DND-41 (cell line): ENCODE results near the gene GSDMA.

ENCODE experiments used
- ATAC-seq: fragments of 200-7000 bp; cut with Tn5 transposase; 3 replicates; pipeline ENCODE4 v1.9.1; 2021; ENCODE audit warnings: low read depth; ENCODE audit not compliant: insufficient read depth
- DNase-seq: peaks from one replicate; pipeline ENCODE4 v3.0.0-alpha.2; 2020
- H2AFZ ChIP-seq: 2 replicates; pipeline ENCODE4 v1.6.0; 2012; ENCODE audit warnings: low read depth, low read length
- H3K27ac ChIP-seq: 2 replicates; pipeline ENCODE4 v1.5.1; 2012; ENCODE audit warnings: low read length, inconsistent platforms
- H3K27me3 ChIP-seq: fragments of 200-600 bp; sonication (generic); 2 replicates; pipeline ENCODE4 v1.6.0; 2012; ENCODE audit warnings: low read length, mild to moderate bottlenecking, inconsistent platforms; ENCODE audit not compliant: insufficient read depth, poor library complexity
- H3K36me3 ChIP-seq: 2 replicates; pipeline ENCODE4 v1.5.1; 2012; ENCODE audit warnings: low read length, inconsistent platforms; ENCODE audit not compliant: insufficient read depth
- H3K4me1 ChIP-seq: 2 replicates; pipeline ENCODE4 v1.5.1; 2012; ENCODE audit warnings: mild to moderate bottlenecking, low read length; ENCODE audit not compliant: insufficient read depth
- H3K4me2 ChIP-seq: 2 replicates; pipeline ENCODE4 v1.6.0; 2012; ENCODE audit warnings: mild to moderate bottlenecking, moderate library complexity, low read length, inconsistent platforms; ENCODE audit not compliant: insufficient read depth
- H3K4me3 ChIP-seq, 2 experiments: fragments of 200-600 bp in 1 of 2; shearing (Covaris generic) in 1 of 2; 2 replicates each; pipeline ENCODE4 v1.5.1; 2012 to 2016; ENCODE audit warnings: inconsistent platforms in 2 of 2, low read length in 2 of 2, mild to moderate bottlenecking in 2 of 2, low read depth in 1 of 2, moderate library complexity in 1 of 2
- H3K79me2 ChIP-seq: 2 replicates; pipeline ENCODE4 v1.6.0; 2012; ENCODE audit warnings: low read length, inconsistent platforms; ENCODE audit not compliant: insufficient read depth
- H3K9ac ChIP-seq: 2 replicates; pipeline ENCODE4 v1.6.0; 2012; ENCODE audit warnings: low read depth, mild to moderate bottlenecking, inconsistent platforms, low read length, moderate library complexity
- H3K9me3 ChIP-seq: 2 replicates; pipeline ENCODE4 v1.5.1; 2012; ENCODE audit warnings: low read length, moderate library complexity, mild to moderate bottlenecking, inconsistent platforms; ENCODE audit not compliant: insufficient read depth, severe bottlenecking
- H4K20me1 ChIP-seq: 2 replicates; pipeline ENCODE4 v1.6.0; 2012; ENCODE audit warnings: low read length; ENCODE audit not compliant: insufficient read depth
- EZH2 ChIP-seq: IDR thresholded peaks from 3 replicates; pipeline ENCODE4 v1.6.1; 2012; ENCODE audit warnings: borderline replicate concordance, low read depth, mild to moderate bottlenecking, moderate library complexity, low read length, inconsistent platforms; ENCODE audit not compliant: severe bottlenecking
- TF ChIP-seq, protein P1 (sequence below): IDR thresholded peaks from 2 replicates; pipeline ENCODE4 v1.5.1; 2012; ENCODE audit warnings: borderline replicate concordance, low read length, moderate library complexity, mild to moderate bottlenecking; ENCODE audit not compliant: poor library complexity, severe bottlenecking; ENCODE audit errors: extremely low read depth

The GSDMA gene

DNA sequence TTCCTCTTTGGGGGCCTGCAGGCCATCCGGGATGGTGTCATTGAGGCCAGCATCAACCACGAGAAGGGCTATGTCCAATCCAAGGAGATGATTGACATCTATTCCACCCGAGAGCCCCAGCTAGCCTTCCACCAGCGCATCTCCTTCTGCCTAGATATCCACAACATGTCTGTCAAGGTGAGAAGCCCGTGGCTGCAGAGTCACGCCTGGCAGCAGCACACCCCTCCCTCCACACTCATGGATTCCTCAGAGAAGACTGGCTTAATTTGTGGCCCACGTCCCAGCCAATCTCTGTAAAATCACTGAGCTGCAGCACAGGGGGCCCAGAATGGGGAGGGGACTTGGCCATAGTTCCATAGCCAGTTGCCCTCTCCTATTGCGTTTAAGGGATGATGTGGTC is 33.4 kb downstream of the GSDMA start:
- no peak overlapping the region for H3K9ac ChIP-seq
- no peaks in the 10 kb centered on the region for H3K4me1 ChIP-seq
- no peak overlapping the region for H3K4me2 ChIP-seq
- no peak overlapping the region for H3K4me3 ChIP-seq
- peaks cover 16% of the 10 kb centered on the region for H4K20me1 ChIP-seq
- no peak for TF ChIP-seq EZH2
- no peak overlapping the region for H3K27ac ChIP-seq
- ATAC-seq (no peak), DNase-seq (no peak)
- H3K79me2 ChIP-seq = no peaks in the 10 kb centered on the region
- H2AFZ ChIP-seq = no peak overlapping the region
- no peaks in the 10 kb centered on the region for H3K27me3 ChIP-seq
- H3K9me3 ChIP-seq = no peaks in the 10 kb centered on the region
- peaks cover 68% of the 10 kb centered on the region for H3K36me3 ChIP-seq

DNA sequence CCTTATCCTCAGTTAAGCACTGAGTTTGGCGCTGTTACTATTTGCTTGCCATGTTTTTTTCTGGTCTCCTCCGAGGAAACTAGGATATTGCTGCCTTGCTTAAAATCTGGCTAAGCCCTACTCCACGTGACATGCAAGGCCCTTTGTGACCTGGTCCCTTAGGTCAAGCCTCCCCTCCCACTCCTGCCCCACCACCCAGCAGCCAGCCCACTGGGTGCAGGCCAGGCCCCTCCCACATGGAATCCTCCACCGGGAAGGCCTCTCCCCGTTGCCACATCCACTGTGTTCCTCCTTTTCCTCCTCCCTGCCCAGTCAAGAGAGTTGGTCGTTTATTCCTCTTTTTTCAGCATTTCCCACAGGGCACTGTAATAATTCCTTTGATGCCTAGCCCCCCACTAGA is 34.0 kb downstream of the GSDMA start:
- no peak overlapping the region for H3K4me3 ChIP-seq
- peaks cover 63% of the 10 kb centered on the region for H3K36me3 ChIP-seq
- H4K20me1 ChIP-seq = peaks cover 16% of the 10 kb centered on the region
- DNase-seq = no peak
- no peak for TF ChIP-seq EZH2
- TF ChIP-seq, protein P1, sequence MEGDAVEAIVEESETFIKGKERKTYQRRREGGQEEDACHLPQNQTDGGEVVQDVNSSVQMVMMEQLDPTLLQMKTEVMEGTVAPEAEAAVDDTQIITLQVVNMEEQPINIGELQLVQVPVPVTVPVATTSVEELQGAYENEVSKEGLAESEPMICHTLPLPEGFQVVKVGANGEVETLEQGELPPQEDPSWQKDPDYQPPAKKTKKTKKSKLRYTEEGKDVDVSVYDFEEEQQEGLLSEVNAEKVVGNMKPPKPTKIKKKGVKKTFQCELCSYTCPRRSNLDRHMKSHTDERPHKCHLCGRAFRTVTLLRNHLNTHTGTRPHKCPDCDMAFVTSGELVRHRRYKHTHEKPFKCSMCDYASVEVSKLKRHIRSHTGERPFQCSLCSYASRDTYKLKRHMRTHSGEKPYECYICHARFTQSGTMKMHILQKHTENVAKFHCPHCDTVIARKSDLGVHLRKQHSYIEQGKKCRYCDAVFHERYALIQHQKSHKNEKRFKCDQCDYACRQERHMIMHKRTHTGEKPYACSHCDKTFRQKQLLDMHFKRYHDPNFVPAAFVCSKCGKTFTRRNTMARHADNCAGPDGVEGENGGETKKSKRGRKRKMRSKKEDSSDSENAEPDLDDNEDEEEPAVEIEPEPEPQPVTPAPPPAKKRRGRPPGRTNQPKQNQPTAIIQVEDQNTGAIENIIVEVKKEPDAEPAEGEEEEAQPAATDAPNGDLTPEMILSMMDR = no peak
- ATAC-seq = no peak
- H3K9me3 ChIP-seq = no peaks in the 10 kb centered on the region
- no peaks in the 10 kb centered on the region for H3K27me3 ChIP-seq
- no peaks in the 10 kb centered on the region for H3K4me1 ChIP-seq
- H2AFZ ChIP-seq = no peak overlapping the region
- H3K4me2 ChIP-seq = no peak overlapping the region
- H3K79me2 ChIP-seq = no peaks in the 10 kb centered on the region
- no peak overlapping the region for H3K9ac ChIP-seq
- H3K27ac ChIP-seq = no peak overlapping the region

- TF ChIP-seq, protein P1 = no peak
- no peak for TF ChIP-seq EZH2
- Histone ChIP-seq H3K9ac (no peak overlapping the region), H4K20me1 (peaks cover 12% of the 10 kb centered on the region), H3K27ac (no peak overlapping the region), H3K9me3 (no peaks in the 10 kb centered on the region), H3K27me3 (no peaks in the 10 kb centered on the region), H3K36me3 (peaks cover 55% of the 10 kb centered on the region), H3K4me3 (no peak overlapping the region), H3K79me2 (no peaks in the 10 kb centered on the region), H3K4me2 (no peak overlapping the region), H2AFZ (no peak overlapping the region), H3K4me1 (no peaks in the 10 kb centered on the region)
- peak; percentile 23; the same call in 1 of the 3 replicates for ATAC-seq
- DNase-seq = no peak
Observed at GRCh38 chr17:39997543-39997942, 34.7 kb downstream of the GSDMA start.

DNA sequence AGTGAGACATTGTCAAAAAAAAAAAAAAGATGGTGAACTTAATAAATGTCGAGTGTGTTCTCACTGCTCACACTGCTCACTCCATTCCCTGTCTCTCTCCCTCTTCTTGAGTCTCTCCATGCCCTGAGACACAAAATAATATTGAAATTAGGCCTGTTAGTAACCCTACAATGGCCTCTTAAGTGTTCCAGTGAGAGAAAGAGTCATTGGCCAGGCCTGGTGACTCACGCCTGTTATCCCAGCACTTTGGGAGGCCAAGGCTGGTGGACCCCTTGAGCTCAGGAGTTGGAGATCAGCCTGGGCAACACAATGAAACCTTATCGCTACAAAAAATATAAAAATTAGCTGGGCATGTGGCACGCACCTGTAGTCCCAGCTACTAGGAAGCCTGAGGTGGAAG is 36.3 kb downstream of the GSDMA start:
- Histone ChIP-seq H4K20me1 (peaks cover under 1% of the 10 kb centered on the region), H2AFZ (no peak overlapping the region), H3K27ac (no peak overlapping the region), H3K4me2 (no peak overlapping the region), H3K9ac (no peak overlapping the region), H3K4me1 (no peaks in the 10 kb centered on the region), H3K79me2 (no peaks in the 10 kb centered on the region), H3K27me3 (no peaks in the 10 kb centered on the region), H3K36me3 (peaks cover 40% of the 10 kb centered on the region), H3K9me3 (no peaks in the 10 kb centered on the region), H3K4me3 (no peak overlapping the region)
- TF ChIP-seq, protein P1 = no peak
- TF ChIP-seq EZH2 = no peak
- ATAC-seq (peak; percentile 13; the same call in 1 of the 3 replicates), DNase-seq (no peak)
